ENCODE measurements around the gene SIRT2.

SIRT2 gene

DNA sequence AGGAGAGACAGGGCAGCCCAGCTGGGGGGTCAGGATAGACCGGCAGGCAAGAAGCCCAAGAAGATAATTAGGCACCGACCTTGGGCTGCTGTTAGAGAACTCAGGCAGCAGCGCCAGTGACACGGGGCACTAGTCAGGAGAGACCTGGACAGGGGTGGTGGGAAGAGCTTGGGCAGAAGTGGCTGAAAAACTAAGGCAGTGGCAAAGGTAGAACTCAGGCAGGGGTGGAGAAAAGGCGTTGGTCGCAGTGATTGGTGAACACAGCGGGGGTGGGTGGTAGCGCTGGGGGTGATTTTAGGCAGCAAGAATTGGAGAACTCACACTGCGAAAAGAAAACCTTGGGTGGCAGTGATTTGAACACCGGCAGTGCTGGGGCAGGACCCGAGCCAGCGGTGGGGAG, 8.3 kb upstream of the SIRT2 start:
- no peak overlapping the region for H3K27ac ChIP-seq (ENCODE audit: low read depth, low read length, severe bottlenecking)
- 97 to 100% methylated on average over 12 of the region's 12 CpGs for WGBS, 2 experiments (ENCODE audit: insufficient coverage in 2 of 2)
- no peak overlapping the region for H3K4me3 ChIP-seq (ENCODE audit: extremely low read depth, insufficient read depth, low read length, poor library complexity, severe bottlenecking)
- peaks cover 22% of the 10 kb centered on the region for H3K36me3 ChIP-seq (ENCODE audit: control insufficient read depth, insufficient read depth, low read length)
- no peaks in the 10 kb centered on the region for H3K9me3 ChIP-seq (ENCODE audit: control insufficient read depth, low read length)
- no peaks in the 10 kb centered on the region for H3K4me1 ChIP-seq (ENCODE audit: control insufficient read depth, insufficient read depth, low read length, poor library complexity, severe bottlenecking)

DNA sequence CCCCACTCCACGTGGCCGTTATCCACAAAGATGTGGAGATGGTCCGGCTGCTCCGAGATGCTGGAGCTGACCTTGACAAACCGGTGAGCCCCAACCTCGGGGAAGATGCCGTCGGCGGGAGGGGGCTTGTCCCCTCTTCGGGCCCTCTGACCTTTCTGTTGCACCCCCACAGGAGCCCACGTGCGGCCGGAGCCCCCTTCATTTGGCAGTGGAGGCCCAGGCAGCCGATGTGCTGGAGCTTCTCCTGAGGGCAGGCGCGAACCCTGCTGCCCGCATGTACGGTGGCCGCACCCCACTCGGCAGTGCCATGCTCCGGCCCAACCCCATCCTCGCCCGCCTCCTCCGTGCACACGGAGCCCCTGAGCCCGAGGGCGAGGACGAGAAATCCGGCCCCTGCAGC, 7.8 kb upstream of the SIRT2 start:
- no peaks in the 10 kb centered on the region for H3K4me1 ChIP-seq (ENCODE audit: control insufficient read depth, insufficient read depth, low read length, poor library complexity, severe bottlenecking)
- 96% methylated on average over 27 to 29 of the region's 29 CpGs for WGBS, 2 experiments (ENCODE audit: insufficient coverage in 2 of 2)
- no peaks in the 10 kb centered on the region for H3K9me3 ChIP-seq (ENCODE audit: control insufficient read depth, low read length)
- no peak overlapping the region for H3K27ac ChIP-seq (ENCODE audit: low read depth, low read length, severe bottlenecking)
- peaks cover 22% of the 10 kb centered on the region for H3K36me3 ChIP-seq (ENCODE audit: control insufficient read depth, insufficient read depth, low read length)
- H3K4me3 ChIP-seq (ENCODE audit: extremely low read depth, insufficient read depth, low read length, poor library complexity, severe bottlenecking), result no peak overlapping the region

DNA sequence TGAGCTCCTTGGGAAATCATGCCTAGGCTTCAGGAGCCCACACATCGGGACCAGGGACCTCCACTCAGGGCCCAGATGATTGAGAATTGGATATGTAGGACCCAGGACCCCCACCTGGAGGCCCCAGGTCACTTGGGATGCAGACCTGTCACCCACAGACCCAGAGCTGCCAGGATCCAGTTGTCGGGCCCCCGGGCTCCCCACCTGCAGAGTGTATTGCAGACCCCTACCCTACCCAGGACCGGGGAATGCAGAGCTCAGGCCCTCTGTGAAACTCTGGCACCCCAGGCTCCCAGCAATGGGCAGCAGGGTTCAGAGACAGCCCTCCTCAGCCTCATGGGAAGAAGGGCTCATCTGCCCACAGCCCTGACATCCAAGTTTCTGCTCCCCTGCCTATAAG, 6.2 kb upstream of the SIRT2 start:
- H3K4me3 ChIP-seq (ENCODE audit: extremely low read depth, insufficient read depth, low read length, poor library complexity, severe bottlenecking), result no peak overlapping the region
- H3K4me1 ChIP-seq (ENCODE audit: control insufficient read depth, insufficient read depth, low read length, poor library complexity, severe bottlenecking), result peaks cover 11% of the 10 kb centered on the region
- WGBS, 2 experiments (ENCODE audit: insufficient coverage in 2 of 2), result 87 to 100% methylated on average over 4 of the region's 4 CpGs
- no peak overlapping the region for H3K27ac ChIP-seq (ENCODE audit: low read depth, low read length, severe bottlenecking)
- peaks cover 4% of the 10 kb centered on the region for H3K9me3 ChIP-seq (ENCODE audit: control insufficient read depth, low read length)
- H3K36me3 ChIP-seq (ENCODE audit: control insufficient read depth, insufficient read depth, low read length), result peaks cover 22% of the 10 kb centered on the region

DNA sequence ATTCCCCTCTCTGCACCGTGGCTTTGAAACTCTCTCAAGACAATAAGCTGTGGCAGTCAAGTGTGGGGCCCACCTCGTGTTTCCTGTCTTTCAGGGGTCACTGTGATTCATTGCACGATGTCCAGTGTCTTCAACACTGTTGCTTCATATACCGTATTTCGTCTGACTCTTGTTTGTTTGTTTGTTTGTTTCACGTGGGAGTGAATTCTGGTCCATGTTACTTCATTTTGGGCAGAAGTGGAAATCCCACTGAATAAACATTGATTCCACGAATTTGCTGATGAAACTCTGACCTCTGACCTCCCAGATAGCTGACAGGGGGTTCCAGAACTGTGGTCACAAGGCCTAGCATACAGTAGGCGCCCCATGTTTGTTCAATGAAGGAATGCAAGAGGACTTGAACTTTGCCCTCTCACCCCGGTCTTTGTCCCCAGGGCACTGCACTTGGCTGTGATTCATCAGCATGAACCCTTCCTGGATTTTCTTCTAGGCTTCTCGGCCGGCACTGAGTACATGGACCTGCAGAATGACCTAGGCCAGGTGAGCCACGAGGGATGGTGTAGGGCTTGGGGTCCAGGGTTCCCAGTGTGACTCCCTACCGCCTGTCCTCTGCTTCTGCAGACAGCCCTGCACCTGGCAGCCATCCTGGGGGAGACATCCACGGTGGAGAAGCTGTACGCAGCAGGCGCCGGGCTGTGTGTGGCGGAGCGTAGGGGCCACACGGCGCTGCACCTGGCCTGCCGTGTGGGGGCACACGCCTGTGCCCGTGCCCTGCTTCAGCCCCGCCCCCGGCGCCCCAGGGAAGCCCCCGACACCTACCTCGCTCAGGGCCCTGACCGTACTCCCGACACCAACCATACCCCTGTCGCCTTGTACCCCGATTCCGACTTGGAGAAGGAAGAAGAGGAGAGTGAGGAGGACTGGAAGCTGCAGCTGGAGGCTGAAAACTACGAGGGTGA, 5.4 kb upstream of the SIRT2 start:
- H3K9me3 ChIP-seq (ENCODE audit: control insufficient read depth, low read length), result peaks cover 4% of the 10 kb centered on the region
- H3K27ac ChIP-seq (ENCODE audit: low read depth, low read length, severe bottlenecking), result no peak overlapping the region
- WGBS, 2 experiments (ENCODE audit: insufficient coverage in 2 of 2), result 93 to 96% methylated on average over 22 to 31 of the region's 35 CpGs
- H3K36me3 ChIP-seq (ENCODE audit: control insufficient read depth, insufficient read depth, low read length), result peaks cover 22% of the 10 kb centered on the region
- H3K4me3 ChIP-seq (ENCODE audit: extremely low read depth, insufficient read depth, low read length, poor library complexity, severe bottlenecking), result no peak overlapping the region
- H3K4me1 ChIP-seq (ENCODE audit: control insufficient read depth, insufficient read depth, low read length, poor library complexity, severe bottlenecking), result peaks cover 12% of the 10 kb centered on the region

DNA sequence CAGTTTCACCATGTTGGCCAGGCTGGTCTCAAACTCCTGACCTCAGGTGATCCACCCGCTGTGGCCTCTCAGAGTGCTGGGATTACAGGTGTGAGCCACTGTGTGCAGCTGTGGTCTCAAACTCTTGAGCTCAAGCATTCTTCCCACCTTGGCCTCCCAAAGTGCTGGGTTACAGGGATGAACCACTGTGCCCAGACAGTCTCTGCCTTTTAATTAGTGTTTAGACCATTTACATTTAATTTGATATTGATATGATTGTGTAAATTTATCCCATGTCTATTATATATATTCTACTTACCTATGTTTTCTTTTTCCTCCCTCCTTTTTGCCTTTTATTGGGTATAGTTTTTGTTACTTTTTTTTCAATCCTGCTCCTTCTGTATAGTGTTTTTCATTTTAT, 2.3 kb upstream of the SIRT2 start:
- Histone ChIP-seq H3K9me3 (ENCODE audit: control insufficient read depth, low read length) (peaks cover 4% of the 10 kb centered on the region), H3K36me3 (ENCODE audit: control insufficient read depth, insufficient read depth, low read length) (peaks cover 10% of the 10 kb centered on the region), H3K4me1 (ENCODE audit: control insufficient read depth, insufficient read depth, low read length, poor library complexity, severe bottlenecking) (peaks cover 17% of the 10 kb centered on the region), H3K4me3 (ENCODE audit: extremely low read depth, insufficient read depth, low read length, poor library complexity, severe bottlenecking) (no peak overlapping the region), H3K27ac (ENCODE audit: low read depth, low read length, severe bottlenecking) (no peak overlapping the region)
- WGBS, 2 experiments (ENCODE audit: insufficient coverage in 2 of 2), result 89% methylated on average over 1 of the region's 1 CpG

DNA sequence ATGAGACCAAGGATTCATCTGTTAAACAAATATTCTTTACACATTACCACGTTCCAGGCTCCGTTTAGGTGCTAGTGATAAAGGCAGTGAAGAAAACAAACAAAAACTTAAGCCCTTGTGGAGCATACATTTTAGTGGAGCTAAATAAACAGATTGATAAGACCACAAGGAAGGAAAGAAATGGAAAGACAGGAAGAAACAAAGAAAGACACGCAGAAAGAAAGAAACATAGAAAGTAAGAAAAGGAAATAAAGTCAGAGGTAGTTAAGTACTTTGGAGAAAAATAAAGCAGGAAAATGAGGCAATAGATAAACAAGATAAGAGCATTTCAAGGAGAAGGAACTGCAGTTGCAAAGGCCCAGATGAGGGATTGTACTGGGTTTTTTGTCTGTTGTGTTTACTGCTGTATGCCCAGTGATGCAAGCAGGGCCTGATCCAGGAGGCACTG, 1.3 kb upstream of the SIRT2 start:
- WGBS, 2 experiments (ENCODE audit: insufficient coverage in 2 of 2), result 78 to 82% methylated on average over 1 to 2 of the region's 3 CpGs
- H3K27ac ChIP-seq (ENCODE audit: low read depth, low read length, severe bottlenecking), result peak overlapping the region; percentile 94

DNA sequence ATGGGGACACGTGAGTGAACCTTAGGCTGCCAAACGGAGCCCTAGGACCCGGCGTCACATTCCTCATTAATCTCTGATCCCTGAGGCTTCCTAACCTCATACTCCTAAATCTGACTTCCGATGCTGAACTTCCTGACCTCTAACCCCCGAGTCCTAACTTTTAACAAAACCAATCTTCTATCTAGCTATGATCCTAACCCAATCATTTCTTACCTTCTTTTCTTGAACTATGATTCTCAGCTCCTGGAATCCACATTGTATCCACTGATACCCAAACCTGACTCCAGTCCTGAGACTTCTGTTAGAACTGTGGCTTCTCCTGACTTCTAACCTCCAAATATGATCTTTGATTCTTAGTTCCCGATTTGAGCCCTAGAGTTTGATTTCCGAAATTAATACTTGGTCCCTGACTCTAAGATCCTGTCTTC, 798 bp upstream of the SIRT2 start:
- peak overlapping the region; percentile 94 for H3K27ac ChIP-seq (ENCODE audit: low read depth, low read length, severe bottlenecking)
- peaks cover 17% of the 10 kb centered on the region for H3K4me1 ChIP-seq (ENCODE audit: control insufficient read depth, insufficient read depth, low read length, poor library complexity, severe bottlenecking)
- peak overlapping the region; percentile 65 for H3K4me3 ChIP-seq (ENCODE audit: extremely low read depth, insufficient read depth, low read length, poor library complexity, severe bottlenecking)
- H3K36me3 ChIP-seq (ENCODE audit: control insufficient read depth, insufficient read depth, low read length), result no peaks in the 10 kb centered on the region
- whole genome bisulfite sequencing, 2 experiments (ENCODE audit: insufficient coverage in 2 of 2), result 0 to 5% methylated on average over 6 to 7 of the region's 8 CpGs
- peaks cover 4% of the 10 kb centered on the region for H3K9me3 ChIP-seq (ENCODE audit: control insufficient read depth, low read length)

More for the DNA sequence above, 1.3 kb upstream of the SIRT2 start:
- peak overlapping the region; percentile 65 for H3K4me3 ChIP-seq (ENCODE audit: extremely low read depth, insufficient read depth, low read length, poor library complexity, severe bottlenecking)
- peaks cover 17% of the 10 kb centered on the region for H3K4me1 ChIP-seq (ENCODE audit: control insufficient read depth, insufficient read depth, low read length, poor library complexity, severe bottlenecking)
- peaks cover 4% of the 10 kb centered on the region for H3K9me3 ChIP-seq (ENCODE audit: control insufficient read depth, low read length)
- peaks cover 4% of the 10 kb centered on the region for H3K36me3 ChIP-seq (ENCODE audit: control insufficient read depth, insufficient read depth, low read length)

DNA sequence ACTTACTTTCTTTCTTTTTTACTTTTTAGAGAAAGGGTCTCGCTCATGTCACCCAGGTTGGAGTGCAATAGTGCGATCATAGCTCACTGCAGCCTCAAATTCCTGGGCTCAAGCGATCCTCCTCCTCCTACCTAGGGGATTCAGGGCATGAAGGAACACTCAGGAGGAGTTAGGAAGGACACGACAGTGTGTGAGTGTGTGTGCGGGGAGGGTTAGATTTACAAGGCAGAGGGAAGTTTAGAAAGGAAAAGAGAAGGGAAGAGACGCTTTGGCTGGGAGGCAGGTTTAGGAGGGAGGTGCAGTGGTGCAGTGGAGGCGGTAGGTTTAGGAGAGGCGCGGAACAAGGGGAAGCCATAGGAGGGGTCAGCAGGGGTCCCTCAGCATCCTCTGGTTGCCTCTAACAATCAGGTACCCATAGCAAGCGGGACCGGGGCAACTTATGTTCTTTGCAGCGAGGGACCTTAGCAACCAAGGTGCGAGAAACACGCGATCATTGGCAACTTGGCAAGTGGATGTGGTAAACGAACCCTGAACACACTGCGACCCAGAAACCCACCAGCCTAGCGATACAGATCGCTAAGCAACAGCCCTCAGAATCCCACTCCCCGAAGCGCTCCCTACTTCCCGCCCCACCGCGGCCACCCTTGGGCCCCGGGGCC, 501 bp downstream of the SIRT2 start:
- whole genome bisulfite sequencing, 2 experiments (ENCODE audit: insufficient coverage in 2 of 2), result 39% methylated on average over 22 to 23 of the region's 25 CpGs
- H3K4me1 ChIP-seq (ENCODE audit: control insufficient read depth, insufficient read depth, low read length, poor library complexity, severe bottlenecking), result peaks cover 17% of the 10 kb centered on the region
- H3K27ac ChIP-seq (ENCODE audit: low read depth, low read length, severe bottlenecking), result peak overlapping the region; percentile 24
- peak overlapping the region; percentile 65 for H3K4me3 ChIP-seq (ENCODE audit: extremely low read depth, insufficient read depth, low read length, poor library complexity, severe bottlenecking)
- no peaks in the 10 kb centered on the region for H3K36me3 ChIP-seq (ENCODE audit: control insufficient read depth, insufficient read depth, low read length)
- H3K9me3 ChIP-seq (ENCODE audit: control insufficient read depth, low read length), result peaks cover 4% of the 10 kb centered on the region

DNA sequence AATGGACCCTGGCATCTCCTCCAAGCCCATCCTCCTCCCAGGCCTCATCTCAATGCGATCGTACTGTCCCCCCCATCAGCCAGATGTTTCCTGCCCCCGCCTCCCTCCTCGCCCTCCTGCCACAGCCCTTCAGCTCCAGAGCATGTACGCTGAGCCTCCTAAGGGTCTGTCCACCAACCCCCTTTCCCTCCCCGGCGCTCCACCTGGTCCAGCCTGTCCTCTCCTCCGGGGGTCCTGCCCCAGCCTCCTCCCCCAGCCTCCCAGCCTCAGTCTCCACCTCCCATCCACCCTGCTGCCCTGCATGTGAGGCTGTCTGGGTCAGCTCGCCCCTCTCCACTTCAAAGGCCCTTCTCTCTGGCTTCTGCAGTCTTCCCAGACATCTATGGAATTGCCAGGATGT, 4.5 kb downstream of the SIRT2 start:
- Histone ChIP-seq H3K9me3 (ENCODE audit: control insufficient read depth, low read length) (no peaks in the 10 kb centered on the region), H3K27ac (ENCODE audit: low read depth, low read length, severe bottlenecking) (no peak overlapping the region), H3K4me1 (ENCODE audit: control insufficient read depth, insufficient read depth, low read length, poor library complexity, severe bottlenecking) (peaks cover 5% of the 10 kb centered on the region), H3K4me3 (ENCODE audit: extremely low read depth, insufficient read depth, low read length, poor library complexity, severe bottlenecking) (no peak overlapping the region), H3K36me3 (ENCODE audit: control insufficient read depth, insufficient read depth, low read length) (peaks cover 6% of the 10 kb centered on the region)
- WGBS, 2 experiments (ENCODE audit: insufficient coverage in 2 of 2), result 93% methylated on average over 3 to 4 of the region's 9 CpGs

DNA sequence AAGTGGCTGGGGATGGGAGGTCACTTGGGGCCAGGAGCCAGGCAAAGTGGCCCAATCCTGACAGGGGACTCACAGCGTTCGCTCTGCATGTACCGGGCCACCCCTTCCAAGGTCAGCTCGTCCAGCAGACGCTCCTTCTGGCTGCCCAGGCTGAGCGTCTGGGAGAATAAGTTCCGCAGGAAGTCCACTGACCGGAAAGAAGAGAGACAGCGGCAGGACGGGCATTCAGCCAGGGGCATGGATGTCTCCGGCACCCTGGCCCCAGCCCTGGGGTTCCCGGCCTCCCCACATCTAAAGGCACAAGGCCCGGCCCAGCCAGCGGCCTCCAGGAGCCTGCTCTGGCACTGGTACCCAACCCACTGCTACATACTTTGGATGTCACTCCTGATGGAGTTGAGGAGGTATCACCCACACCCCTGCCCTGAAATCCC, 6.1 kb downstream of the SIRT2 start:
- no peak overlapping the region for H3K4me3 ChIP-seq (ENCODE audit: extremely low read depth, insufficient read depth, low read length, poor library complexity, severe bottlenecking)
- H3K27ac ChIP-seq (ENCODE audit: low read depth, low read length, severe bottlenecking), result no peak overlapping the region
- peaks cover 11% of the 10 kb centered on the region for H3K36me3 ChIP-seq (ENCODE audit: control insufficient read depth, insufficient read depth, low read length)
- H3K4me1 ChIP-seq (ENCODE audit: control insufficient read depth, insufficient read depth, low read length, poor library complexity, severe bottlenecking), result peaks cover 4% of the 10 kb centered on the region
- no peaks in the 10 kb centered on the region for H3K9me3 ChIP-seq (ENCODE audit: control insufficient read depth, low read length)
- WGBS, 2 experiments (ENCODE audit: insufficient coverage in 2 of 2), result 95 to 96% methylated on average over 11 to 14 of the region's 14 CpGs

Data from mesodermal cell (in vitro differentiated cells).